HG03432 (cell line): ENCODE data around the gene IFNGR2.
"Not testable (repeated sequence)": the region's sequence is repeated elsewhere in the genome, so short reads cannot be mapped to it uniquely, and the experiment has no call there.

Experiments used
- ATAC-seq: cut with Tn5 transposase; IDR thresholded peaks from one replicate; pipeline ENCODE4 v1.9.1; 2021; ENCODE audit warnings: mild to moderate bottlenecking, moderate library complexity; ENCODE audit not compliant: unreplicated experiment

IFNGR2 gene

DNA sequence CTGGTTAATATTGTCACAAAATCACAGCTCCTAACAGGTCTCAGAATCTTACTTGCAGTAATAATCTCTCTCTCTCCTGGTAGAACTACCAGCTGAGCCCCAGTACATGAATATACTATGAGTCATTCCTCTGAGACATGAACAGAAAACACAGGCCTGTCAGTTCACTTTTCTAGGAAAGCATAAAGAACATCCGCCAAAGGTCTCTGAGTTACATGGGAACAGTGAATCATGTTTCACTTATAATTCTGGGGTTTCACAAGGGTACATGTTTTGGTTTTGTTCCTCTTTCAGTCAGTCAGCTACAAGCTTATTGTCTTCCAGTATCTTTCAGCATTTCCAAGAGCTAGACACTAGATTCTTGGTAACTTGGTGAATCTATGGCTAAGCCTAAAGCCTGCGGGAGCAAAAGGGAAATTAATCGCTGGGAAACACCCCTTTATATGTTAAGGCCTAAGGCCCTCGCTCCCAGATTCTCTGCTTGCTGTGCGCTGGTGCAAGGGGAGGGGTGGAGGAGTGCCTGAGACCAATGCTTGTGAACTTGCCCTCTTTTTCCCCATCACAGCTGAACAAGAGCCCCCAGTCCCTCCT, 31.7 kb downstream of the IFNGR2 start:
- peak; percentile 91 for ATAC-seq

DNA sequence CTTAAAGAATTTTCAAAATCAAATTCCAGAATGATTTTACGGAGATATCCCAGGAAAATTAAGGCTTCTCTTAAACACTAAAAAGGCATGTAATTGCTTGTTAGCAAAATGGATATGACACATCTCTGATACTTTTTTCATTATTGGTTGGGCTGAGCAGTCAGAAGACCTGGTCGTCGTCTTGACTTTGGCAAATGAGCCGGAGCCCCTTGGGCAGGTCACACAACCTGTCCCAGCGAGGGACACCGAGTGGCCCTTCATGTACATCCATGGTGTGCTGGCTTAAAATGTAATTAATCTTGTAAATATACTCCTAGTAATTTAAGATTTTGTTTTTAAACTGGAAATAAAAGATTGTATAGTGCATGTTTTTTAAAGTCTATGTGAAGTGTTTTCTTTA, 33.9 kb downstream of the IFNGR2 start:
- ATAC-seq: no peak

DNA sequence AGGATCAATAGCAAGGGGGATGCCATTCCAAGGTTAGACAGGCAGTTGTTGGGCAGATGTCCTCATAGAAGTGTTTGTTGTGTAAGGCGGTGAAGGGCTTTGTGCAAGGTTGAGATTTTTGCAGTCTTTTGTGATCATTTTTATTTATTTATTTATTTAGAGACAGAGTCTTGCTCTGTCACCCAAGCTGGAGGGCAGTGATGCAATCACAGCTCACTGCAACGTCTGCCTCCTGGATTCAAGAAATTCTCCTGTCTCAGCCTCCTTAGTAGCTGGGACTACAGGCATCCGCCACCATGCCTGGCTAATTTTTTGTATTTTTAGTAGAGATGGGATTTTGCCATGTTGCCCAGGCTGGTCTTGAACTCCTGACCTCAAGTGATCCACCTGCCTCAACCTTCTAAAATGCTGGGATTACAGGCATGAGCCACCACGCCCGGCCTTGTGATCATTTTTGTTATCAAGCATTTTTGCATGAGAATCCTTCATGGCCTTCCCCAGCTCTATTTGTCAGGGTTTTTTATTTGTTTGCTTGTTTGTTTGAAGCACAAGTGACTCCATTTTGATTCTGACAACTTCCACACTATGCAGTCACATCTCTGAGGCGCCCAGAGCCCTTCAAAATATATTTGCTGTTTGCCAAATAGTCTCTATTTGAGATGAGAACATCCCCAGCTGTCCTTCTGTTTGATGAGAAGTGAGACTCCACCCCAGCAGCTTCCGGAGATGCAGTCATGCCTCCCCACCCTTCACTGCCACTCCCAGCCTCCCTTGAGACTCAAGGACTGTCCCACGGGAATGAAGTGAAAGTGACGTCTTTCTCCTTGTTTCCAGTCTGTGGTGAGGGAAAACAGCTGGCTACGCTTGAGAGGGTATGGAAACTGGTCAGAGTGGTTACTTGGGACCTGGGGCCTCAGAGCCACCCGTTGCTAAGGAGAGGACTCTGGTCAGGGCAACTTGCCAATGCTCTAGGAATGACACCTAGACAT, 38.6 kb downstream of the IFNGR2 start:
- ATAC-seq: peak; percentile 78

DNA sequence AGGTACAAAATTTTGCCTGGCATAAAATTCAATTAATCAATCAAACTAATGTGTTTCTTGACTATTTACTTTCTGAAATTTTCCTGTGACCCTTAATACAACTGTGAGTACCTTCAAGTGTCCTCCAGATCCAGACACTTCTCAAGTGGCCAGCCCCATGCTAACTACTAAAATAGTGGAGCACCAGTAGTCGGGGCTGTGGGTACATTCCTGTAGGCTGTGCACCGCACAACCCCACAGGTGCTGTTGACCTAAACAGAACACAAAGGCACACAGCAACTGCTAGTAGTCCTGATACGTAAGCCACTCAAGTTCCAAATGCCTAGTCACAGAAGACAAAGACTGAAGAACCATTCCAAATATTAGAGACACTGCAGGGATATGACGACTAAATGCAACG, 40.0 kb downstream of the IFNGR2 start:
- no peak for ATAC-seq

DNA sequence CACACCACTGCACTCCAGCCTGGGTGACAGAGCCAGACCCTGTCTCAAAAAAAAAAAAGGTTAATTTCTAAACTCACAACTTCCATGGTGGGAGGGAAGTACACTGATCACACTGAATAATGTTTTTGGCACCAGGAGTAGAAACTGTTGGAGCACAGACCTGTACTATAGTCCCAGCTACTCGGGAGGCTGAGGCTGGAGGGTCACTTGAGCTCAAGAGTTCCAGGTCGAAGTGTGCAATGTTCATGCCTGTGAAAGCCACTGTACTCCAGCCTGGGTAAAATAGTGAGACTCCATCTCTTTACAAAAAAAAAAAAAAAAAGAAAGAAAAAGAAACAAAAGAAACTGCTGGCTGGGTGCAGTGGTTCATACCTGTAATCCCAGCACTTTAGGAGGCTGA, 41.3 kb downstream of the IFNGR2 start:
- ATAC-seq: no peak

DNA sequence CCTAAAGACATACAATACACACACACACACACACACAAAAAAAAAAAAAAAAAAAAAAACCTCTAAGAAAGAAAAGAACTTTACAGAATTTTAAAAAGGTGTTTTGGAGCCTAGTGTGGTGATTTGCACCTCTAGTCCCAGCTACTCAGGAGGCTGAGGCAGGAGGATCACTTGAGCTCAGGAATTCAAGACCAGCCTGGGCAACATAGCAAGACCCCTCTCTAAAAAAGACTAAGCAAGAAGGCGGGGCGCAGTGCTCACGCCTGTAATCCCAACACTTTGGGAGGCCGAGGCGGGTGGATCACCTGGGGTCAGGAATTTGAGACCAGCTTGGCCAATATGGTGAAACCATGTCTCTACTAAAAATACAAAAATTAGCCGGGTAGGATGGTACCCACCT, 43.4 kb downstream of the IFNGR2 start:
- ATAC-seq: not testable (repeated sequence)

DNA sequence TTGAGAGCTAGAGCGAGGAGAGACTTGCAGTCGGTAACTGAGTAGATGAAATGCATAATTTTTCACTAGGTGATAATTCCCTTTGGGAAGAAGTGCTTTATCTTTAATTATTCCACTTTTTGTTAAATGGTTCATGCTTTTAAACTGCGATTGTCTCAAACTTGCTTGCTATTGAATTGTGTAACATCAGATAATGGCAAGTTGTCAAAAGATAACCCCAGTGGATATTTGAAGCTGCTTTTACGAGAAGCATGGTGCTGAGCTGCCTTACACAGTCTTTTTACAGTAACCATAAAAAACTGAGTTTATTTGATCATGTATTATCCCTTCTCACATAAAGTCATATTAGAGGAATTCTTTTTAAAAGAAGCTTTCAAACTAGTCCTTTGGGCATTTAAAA, 46.4 kb downstream of the IFNGR2 start:
- ATAC-seq: no peak

DNA sequence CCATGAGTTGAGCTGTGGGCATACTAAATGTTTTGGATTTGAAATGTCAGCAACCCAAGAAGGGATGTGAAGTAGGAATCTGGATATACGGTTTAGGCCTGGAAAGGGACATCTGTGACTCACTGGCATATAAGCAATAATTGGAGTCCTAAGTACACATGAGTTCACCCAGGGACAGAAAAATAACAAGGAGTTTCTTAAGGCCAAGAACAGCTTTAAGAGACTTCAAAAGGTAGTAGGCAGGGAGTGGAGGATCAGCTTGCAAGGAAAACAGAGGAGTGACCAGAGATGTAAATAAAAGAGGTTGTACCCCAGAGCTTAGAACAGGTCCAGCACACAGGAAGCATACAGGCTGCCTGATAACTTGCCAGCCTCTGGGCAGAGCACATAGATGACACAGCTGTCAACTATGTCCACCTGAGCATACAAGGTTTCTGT, 48.4 kb downstream of the IFNGR2 start:
- no peak for ATAC-seq

DNA sequence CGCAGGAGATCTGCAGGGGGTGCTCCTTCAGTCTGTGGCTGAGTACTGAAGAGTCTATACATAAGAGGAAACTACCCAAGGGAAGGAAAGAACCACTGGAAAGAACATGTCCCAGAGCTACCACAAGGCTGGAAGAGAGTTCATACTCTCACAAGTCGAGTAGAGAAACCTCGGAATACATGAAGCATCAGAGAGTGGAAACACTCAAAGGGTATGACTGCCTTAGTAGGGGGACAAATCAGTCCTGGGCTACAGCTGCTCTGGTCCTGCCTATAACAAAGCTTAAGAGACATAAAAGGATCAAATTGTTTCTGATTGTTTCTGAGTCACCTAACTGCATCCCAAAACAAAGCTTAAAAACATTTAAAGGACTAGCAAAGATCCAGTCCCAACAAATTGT, 49.1 kb downstream of the IFNGR2 start:
- ATAC-seq: no peak

DNA sequence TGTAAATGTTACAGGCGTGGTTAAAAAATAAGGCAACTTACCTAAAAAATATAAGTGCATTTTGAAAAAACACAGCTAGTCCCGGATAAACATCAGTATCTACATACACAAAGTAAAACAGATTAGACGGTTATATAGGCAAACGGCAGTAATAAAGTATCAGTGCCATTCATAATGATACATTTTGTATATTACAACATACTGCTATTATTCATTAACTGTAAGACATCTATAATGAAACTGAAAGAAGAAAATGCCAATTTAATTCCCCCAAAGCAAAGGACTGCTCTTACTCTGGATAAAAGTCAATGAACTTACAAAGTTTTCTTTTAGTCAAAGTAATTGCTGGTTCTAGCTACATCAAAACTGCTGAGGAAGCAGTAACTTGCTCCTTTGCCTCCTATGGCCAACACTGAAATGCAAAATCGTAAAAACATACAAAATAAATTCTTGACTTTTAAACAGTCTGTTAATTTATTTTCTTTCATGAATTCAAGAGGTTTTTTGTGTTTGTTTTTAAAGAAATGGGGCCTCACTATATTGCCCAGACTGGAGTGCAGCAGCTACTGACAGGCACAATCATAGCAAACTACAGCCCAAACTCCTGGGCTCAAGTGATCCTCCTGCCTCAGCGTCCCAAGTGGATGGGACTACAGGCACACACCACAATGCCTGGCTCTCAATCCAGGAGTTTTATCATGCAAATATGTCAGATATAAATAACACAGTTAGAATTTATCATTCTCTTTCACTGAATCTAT, 52.7 kb downstream of the IFNGR2 start:
- no peak for ATAC-seq

DNA sequence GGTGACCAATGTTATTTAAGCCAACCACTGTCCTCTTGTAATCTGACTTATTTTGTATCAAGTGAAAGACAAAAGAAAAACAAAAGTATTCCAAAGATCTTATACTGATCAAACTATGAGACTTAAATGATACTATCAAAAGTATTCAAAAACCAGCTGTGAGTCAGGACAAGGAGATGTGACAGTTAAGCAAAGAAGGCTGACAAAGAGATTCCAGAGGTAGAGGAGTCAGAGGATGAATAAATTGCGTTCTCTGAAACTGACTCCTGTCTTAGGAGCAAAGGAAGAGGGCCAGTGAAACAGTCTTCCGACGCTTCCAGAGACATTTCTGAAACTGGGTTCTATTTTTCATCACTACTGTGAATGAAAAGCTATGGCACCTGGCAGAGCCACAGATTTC, 55.6 kb downstream of the IFNGR2 start:
- no peak for ATAC-seq

DNA sequence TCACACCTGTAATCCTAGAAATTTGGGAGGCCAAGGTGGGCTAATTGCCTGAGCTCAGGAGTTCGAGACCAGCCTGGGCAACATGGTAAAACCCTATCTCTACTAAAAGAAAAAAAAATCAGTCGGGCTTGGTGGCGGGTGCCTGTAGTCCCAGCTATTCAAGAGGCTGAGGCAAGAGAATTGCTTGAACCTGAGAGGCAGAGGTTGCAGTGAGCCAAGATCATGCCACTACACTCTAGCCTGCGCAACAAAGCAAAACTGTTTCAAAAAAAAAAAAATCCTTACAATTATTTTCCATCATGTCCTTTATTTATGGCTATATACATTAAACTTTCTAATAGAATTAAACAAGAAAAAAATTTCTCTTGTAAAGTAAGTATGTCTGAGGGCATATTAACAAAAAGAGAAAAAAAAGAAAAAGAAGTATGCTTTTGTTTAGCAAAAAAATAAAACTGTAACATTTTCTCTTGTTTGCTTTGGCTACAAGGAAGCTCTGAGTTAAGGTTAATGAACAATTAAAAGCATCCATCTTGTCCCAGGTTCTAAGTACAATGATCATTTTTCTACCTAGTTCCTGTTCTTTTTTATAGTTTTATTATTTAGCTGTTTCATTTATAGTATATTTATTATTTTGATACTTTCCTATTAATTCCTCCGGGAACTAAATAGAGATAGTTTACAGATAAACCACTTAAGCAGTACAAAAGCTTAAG, 58.5 kb downstream of the IFNGR2 start:
- ATAC-seq: no peak

DNA sequence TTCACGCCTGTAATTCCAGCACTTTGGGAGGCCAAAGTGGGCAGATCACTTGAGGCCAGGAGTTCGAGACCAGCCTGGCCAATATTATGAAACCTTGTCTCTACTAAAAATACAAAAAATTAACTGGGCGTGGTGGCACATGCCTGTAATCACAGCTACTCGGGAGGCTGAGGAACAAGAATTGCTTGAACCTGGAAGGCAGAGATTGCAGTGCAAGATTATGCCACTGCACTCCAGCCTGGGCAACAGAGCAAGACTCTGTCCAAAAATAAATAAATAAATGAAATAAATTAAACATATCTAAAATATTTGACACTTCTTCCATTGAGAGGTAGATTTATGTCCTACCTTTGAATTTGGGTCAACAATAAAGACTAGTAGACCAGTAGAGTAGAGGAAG, 66.0 kb downstream of the IFNGR2 start:
- ATAC-seq: not testable (repeated sequence)

DNA sequence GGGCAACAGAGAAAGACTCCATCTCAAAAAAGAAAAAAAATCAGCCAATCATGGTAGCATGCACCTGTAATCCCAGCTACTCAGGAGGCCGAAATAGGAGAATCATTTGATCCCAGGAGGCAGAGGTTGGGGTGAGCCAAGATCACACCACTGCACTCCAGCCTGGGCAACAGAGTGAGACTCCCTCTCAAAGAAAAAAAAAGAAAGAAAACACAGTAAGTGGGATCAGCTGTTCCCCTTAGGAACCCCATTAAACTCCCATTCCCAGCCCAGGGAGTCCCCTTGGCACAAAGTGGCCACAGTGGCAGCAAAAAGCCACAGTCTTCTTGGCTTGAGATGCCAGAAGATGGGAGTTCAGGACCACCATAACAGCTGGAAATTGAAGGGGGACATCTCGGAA, 67.5 kb downstream of the IFNGR2 start:
- ATAC-seq: no peak

DNA sequence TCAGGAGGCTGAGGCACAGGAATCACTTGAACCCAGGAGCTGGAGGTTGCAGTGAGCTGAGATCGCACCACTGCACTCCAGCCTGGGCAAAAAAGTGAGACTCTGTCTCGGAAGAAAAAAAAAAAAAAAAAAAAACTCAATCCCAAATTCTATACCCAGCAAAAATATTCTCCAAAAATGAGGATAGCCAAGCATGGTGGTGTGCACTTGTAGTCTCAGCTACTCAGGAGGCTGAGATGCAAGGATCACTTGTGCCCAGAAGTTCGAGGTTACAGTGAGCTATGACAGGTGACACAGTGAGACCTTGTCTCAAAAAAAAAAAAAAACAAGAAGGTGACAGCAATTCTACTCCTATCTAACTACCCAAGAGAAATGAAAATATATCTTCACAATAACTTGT, 70.1 kb downstream of the IFNGR2 start:
- ATAC-seq: no peak

DNA sequence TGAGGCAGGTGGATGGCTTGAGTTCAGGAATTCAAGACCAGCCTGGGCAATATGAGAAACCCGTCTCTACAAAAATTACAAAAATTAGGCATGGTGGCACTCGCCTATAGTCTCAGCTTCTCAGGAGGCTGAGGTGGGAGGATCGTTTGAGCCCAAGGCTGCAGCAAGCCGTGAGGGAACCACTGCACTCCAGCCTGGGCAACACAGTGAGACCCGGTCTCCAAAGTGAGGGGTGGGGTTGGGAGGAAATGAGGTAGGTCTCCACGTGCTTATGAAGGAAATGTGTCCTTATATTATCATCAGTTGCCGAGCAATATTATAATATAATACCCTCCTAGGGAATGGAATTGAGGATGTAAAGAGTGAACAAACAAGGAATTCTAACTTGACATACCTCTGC, 73.9 kb downstream of the IFNGR2 start:
- ATAC-seq: no peak

DNA sequence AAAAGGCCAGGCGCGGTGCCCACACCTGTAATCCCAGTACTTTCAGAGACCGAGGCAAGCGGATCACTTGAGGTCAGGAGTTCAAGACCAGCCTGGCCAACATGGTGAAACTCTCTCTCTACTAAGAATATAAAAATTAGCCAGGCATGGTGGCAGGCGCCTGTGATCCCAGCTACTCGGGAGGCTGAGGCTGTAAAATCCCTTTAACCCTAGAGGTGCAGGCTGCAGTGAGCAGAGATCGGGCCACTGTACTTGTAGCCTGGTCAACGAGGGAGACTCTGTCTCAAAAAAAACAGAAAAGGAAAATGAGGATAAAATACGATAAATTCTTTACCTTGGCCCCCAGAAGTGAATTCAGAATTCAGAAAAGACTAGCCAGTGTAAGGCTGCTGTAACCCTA, 75.0 kb downstream of the IFNGR2 start:
- no peak for ATAC-seq

DNA sequence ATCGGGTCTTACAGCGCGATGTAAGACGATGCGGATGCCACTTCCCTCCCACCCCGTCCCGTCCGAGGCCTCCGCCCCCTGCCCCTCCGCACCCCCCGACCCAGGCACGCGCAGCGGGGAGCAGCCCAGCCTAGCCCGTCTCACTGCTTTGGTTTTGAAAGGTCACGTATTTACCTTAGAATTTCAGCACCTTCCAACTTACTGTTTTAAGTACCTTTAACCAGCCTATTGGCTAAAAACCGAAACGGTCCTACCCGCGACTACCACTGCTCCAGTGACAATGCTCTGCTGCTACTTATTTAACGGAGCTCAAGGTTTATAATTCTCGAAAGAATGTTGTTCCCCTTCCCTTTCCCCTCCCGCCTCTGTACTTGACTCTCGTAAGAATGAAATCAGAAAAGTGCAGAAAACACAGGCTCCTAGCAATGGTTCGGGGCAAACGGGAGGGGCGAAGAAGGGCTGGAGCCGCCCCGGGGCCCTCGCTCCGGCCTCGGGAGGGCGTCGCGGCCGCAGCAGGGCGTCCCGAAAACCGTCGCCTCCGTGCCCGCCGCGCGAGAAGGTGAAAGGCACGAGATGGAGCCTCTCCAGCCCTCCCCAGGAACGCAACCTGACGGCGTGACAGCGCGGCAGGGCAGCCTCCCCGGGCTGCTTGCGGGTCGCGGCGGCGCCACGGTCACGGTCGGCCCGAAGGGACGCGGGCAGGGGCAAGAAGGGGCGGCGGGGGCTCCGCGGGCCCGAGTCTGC, 75.9 kb downstream of the IFNGR2 start:
- ATAC-seq: peak; percentile 27

DNA sequence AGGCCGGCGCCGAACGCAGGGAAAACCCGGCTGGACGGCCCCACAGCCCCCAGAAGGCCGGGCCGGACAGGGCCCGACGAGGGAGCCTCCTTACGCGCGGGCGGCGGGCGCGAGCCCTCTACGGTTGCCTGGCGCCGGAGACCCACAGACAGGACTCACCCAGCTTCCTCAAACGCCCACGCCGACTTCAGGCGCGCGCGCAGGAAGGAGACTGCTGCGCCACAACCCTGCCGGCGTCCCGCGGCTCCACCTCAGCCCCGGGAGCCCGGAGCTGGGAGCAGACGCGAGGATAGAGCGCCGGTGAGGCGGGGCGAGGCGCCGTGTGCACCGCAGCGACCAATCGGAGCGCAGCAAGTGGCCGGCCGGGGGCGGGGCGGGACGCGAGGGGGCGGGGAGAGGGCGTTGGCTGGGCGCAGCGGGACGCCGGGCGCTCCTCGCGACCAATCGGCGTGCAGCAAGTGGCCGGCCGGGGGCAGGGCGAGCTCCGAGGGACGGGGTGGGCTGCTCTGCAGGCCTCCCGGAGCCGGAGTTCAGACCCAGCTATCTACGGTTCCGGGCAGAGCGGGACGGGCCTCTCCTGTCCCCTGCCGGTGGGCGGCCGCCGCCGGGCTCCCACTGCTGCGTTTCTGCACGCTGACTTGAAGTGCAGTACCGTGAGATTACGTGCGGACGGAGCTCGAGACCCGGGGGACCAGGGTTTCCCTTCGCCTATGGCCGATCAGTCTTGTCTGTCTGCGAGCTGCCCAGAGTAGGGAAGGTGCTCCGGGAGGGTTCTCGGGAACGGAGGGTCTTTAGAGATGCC, 76.7 kb downstream of the IFNGR2 start, which contains the start of gene TMEM50B:
Gene TMEM50B, minus strand, starts transcription at position 296 of the 802 bp plus-strand sequence. CDS start 11,089 bp downstream, outside the sequence.
- peak; percentile 92 for ATAC-seq
